ENCODE data around the gene CSPG4. TPM values are rescaled to one million over a fixed set of nuclear protein-coding genes. Genes with fewer than 3 reads are reported as not detected.
A peak's percentile ranks its signal among the peaks of the same experiment; 100 is the strongest.
"Not testable (repeated sequence)": the region's sequence is repeated elsewhere in the genome, so short reads cannot be mapped to it uniquely, and the experiment has no call there.

Gene CSPG4
- total RNA-seq, 1 donor from 2014 or later, result 0.07 TPM

GRCh38 chr15:75760704-75761435, 48.2 kb upstream of the CSPG4 start:
- H3K4me3 Mint-ChIP-seq, result no peak overlapping the region
- Histone ChIP-seq H3K27ac (no peak overlapping the region), H3K4me3 (no peak overlapping the region), H3K9ac (no peak overlapping the region), H2AFZ (replicated peaks) (no peak overlapping the region), H4K20me1 (ENCODE audit: low read depth) (no peaks in the 10 kb centered on the region), H3K4me2 (no peak overlapping the region), H3K79me2 (ENCODE audit: low read depth) (peaks cover 2% of the 10 kb centered on the region), H3F3A (ENCODE audit: low read depth) (no peaks in the 10 kb centered on the region), H3K27me3 (no peaks in the 10 kb centered on the region), H3K4me1 (peaks cover 5% of the 10 kb centered on the region), H3K36me3 (no peaks in the 10 kb centered on the region), H3K9me3 (ENCODE audit: low read depth) (no peaks in the 10 kb centered on the region)
- no peak for DNase-seq (ENCODE audit: low spot score)
- no peaks in the 10 kb centered on the region for H3K9me3 Mint-ChIP-seq
- H3K27me3 Mint-ChIP-seq (ENCODE audit: insufficient read depth, low read depth), result peaks cover under 1% of the 10 kb centered on the region
- no peak for TF ChIP-seq EZH2 (IDR thresholded peaks at IDR 0.05)
- no peak for TF ChIP-seq EZH2phosphoT487 (IDR thresholded peaks at IDR 0.05)
- H3K27ac Mint-ChIP-seq, result peak overlapping the region; percentile 23
- H3K36me3 Mint-ChIP-seq, result no peaks in the 10 kb centered on the region
- H3K4me1 Mint-ChIP-seq, result peaks cover 20% of the 10 kb centered on the region

GRCh38 chr15:75760131-75760520, 47.5 kb upstream of the CSPG4 start:
- not testable (repeated sequence) for DNase-seq (ENCODE audit: low spot score); H3K9me3 ChIP-seq (ENCODE audit: low read depth); H3F3A ChIP-seq (ENCODE audit: low read depth); H3K4me2 ChIP-seq; H3K4me1 ChIP-seq; H3K9ac ChIP-seq; H4K20me1 ChIP-seq (ENCODE audit: low read depth); H3K4me3 ChIP-seq; H3K9me3 Mint-ChIP-seq; H2AFZ ChIP-seq (replicated peaks); H3K36me3 Mint-ChIP-seq; H3K36me3 ChIP-seq; H3K27me3 Mint-ChIP-seq (ENCODE audit: insufficient read depth, low read depth); H3K79me2 ChIP-seq (ENCODE audit: low read depth); H3K4me3 Mint-ChIP-seq; H3K27me3 ChIP-seq; H3K27ac ChIP-seq
- Mint-ChIP-seq H3K27ac (peak overlapping the region; percentile 23), H3K4me1 (peaks cover 20% of the 10 kb centered on the region)

- Histone ChIP-seq H3K9ac (no peak overlapping the region), H4K20me1 (ENCODE audit: low read depth) (no peaks in the 10 kb centered on the region), H3K4me3 (no peak overlapping the region), H3K36me3 (no peaks in the 10 kb centered on the region), H3K4me1 (peaks cover 5% of the 10 kb centered on the region), H3K9me3 (ENCODE audit: low read depth) (no peaks in the 10 kb centered on the region), H2AFZ (replicated peaks) (no peak overlapping the region), H3K79me2 (ENCODE audit: low read depth) (peaks cover 2% of the 10 kb centered on the region), H3F3A (ENCODE audit: low read depth) (no peaks in the 10 kb centered on the region), H3K27me3 (no peaks in the 10 kb centered on the region), H3K27ac (no peak overlapping the region), H3K4me2 (peak overlapping the region; percentile 84)
- Mint-ChIP-seq H3K27ac (peak overlapping the region; percentile 90), H3K27me3 (ENCODE audit: insufficient read depth, low read depth) (peaks cover 7% of the 10 kb centered on the region), H3K4me3 (peak overlapping the region; percentile 87), H3K9me3 (no peaks in the 10 kb centered on the region), H3K4me1 (peaks cover 20% of the 10 kb centered on the region), H3K36me3 (no peaks in the 10 kb centered on the region)
- DNase-seq (ENCODE audit: low spot score), result no peak
- TF ChIP-seq, protein P1, sequence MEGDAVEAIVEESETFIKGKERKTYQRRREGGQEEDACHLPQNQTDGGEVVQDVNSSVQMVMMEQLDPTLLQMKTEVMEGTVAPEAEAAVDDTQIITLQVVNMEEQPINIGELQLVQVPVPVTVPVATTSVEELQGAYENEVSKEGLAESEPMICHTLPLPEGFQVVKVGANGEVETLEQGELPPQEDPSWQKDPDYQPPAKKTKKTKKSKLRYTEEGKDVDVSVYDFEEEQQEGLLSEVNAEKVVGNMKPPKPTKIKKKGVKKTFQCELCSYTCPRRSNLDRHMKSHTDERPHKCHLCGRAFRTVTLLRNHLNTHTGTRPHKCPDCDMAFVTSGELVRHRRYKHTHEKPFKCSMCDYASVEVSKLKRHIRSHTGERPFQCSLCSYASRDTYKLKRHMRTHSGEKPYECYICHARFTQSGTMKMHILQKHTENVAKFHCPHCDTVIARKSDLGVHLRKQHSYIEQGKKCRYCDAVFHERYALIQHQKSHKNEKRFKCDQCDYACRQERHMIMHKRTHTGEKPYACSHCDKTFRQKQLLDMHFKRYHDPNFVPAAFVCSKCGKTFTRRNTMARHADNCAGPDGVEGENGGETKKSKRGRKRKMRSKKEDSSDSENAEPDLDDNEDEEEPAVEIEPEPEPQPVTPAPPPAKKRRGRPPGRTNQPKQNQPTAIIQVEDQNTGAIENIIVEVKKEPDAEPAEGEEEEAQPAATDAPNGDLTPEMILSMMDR (IDR thresholded peaks at IDR 0.05), result no peak
- TF ChIP-seq EZH2 (IDR thresholded peaks at IDR 0.05), result no peak
- TF ChIP-seq EZH2phosphoT487 (IDR thresholded peaks at IDR 0.05), result no peak
Observed at GRCh38 chr15:75759416-75760130, 46.9 kb upstream of the CSPG4 start.

- Mint-ChIP-seq H3K27ac (peak overlapping the region; percentile 96), H3K27me3 (ENCODE audit: insufficient read depth, low read depth) (peaks cover 7% of the 10 kb centered on the region), H3K4me3 (peak overlapping the region; percentile 87), H3K9me3 (no peaks in the 10 kb centered on the region), H3K36me3 (no peaks in the 10 kb centered on the region), H3K4me1 (peaks cover 26% of the 10 kb centered on the region)
- peak; percentile 95 for DNase-seq (ENCODE audit: low spot score)
- H3K79me2 ChIP-seq (ENCODE audit: low read depth), result peaks cover 2% of the 10 kb centered on the region
- no peaks in the 10 kb centered on the region for H3K36me3 ChIP-seq
- no peak overlapping the region for H3K9ac ChIP-seq
- H3K4me3 ChIP-seq, result peak overlapping the region; percentile 53
- peaks cover 5% of the 10 kb centered on the region for H3K4me1 ChIP-seq
- H3K4me2 ChIP-seq, result peak overlapping the region; percentile 84
- H2AFZ ChIP-seq (replicated peaks), result peak overlapping the region; percentile 65
- H4K20me1 ChIP-seq (ENCODE audit: low read depth), result no peaks in the 10 kb centered on the region
- no peaks in the 10 kb centered on the region for H3F3A ChIP-seq (ENCODE audit: low read depth)
- TF ChIP-seq, protein P1 (IDR thresholded peaks at IDR 0.05), result peak; percentile 35
- TF ChIP-seq EZH2 (IDR thresholded peaks at IDR 0.05), result no peak
- H3K9me3 ChIP-seq (ENCODE audit: low read depth), result no peaks in the 10 kb centered on the region
- H3K27me3 ChIP-seq, result no peaks in the 10 kb centered on the region
- H3K27ac ChIP-seq, result no peak overlapping the region
Observed at GRCh38 chr15:75758071-75758872, 45.6 kb upstream of the CSPG4 start.

GRCh38 chr15:75754871-75755270, 42.2 kb upstream of the CSPG4 start:
- H3K36me3 Mint-ChIP-seq; H2AFZ ChIP-seq (replicated peaks); H3F3A ChIP-seq (ENCODE audit: low read depth); H3K27ac Mint-ChIP-seq; H3K9ac ChIP-seq; H3K36me3 ChIP-seq; H3K27me3 ChIP-seq; H3K27me3 Mint-ChIP-seq (ENCODE audit: insufficient read depth, low read depth); DNase-seq (ENCODE audit: low spot score); H3K27ac ChIP-seq; H3K4me3 Mint-ChIP-seq; H3K9me3 ChIP-seq (ENCODE audit: low read depth); H3K4me3 ChIP-seq; H3K79me2 ChIP-seq (ENCODE audit: low read depth); H3K4me1 ChIP-seq; H4K20me1 ChIP-seq (ENCODE audit: low read depth); H3K4me2 ChIP-seq; H3K9me3 Mint-ChIP-seq: not testable (repeated sequence)
- peaks cover 32% of the 10 kb centered on the region for H3K4me1 Mint-ChIP-seq
